ENCODE results near the gene LOX.

GRCh38 chr5:122112063-122112462, 34.0 kb upstream of the LOX start:
- no peak for TF ChIP-seq CTCF (IDR thresholded peaks at IDR 0.05)
- TF ChIP-seq POLR2A (IDR thresholded peaks at IDR 0.05): no peak

Data from testis (tissue), 2 donors.